HG02588 (cell line): ENCODE measurements around the gene RERE.

ENCODE experiments used
- ATAC-seq: cut with Tn5 transposase; IDR thresholded peaks from one replicate; pipeline ENCODE4 v1.9.1; 2021; ENCODE audit warnings: mild to moderate bottlenecking, moderate library complexity; ENCODE audit not compliant: unreplicated experiment

The RERE gene

GRCh38 chr1:8671306-8671917, 146.0 kb downstream of the RERE start:
- no peak for ATAC-seq

GRCh38 chr1:8670371-8670818, 147.0 kb downstream of the RERE start:
- ATAC-seq: no peak

GRCh38 chr1:8669606-8670335, 147.7 kb downstream of the RERE start:
- ATAC-seq: no peak

GRCh38 chr1:8667869-8668594, 149.4 kb downstream of the RERE start:
- ATAC-seq: no peak

GRCh38 chr1:8666389-8667167, 150.9 kb downstream of the RERE start:
- no peak for ATAC-seq

GRCh38 chr1:8665833-8666232, 151.6 kb downstream of the RERE start:
- ATAC-seq: no peak

- ATAC-seq: no peak
These were observed 152.6 kb downstream of the RERE start for GRCh38 chr1:8664887-8665286.

- ATAC-seq: no peak
These were observed 153.5 kb downstream of the RERE start for GRCh38 chr1:8663915-8664329.

GRCh38 chr1:8663090-8663802, 154.2 kb downstream of the RERE start:
- ATAC-seq: no peak

- no peak for ATAC-seq
These were observed 154.9 kb downstream of the RERE start for GRCh38 chr1:8662380-8663072.

- no peak for ATAC-seq
These were observed 156.0 kb downstream of the RERE start for GRCh38 chr1:8661185-8662110.

GRCh38 chr1:8660411-8660828, 157.0 kb downstream of the RERE start:
- no peak for ATAC-seq

GRCh38 chr1:8659593-8659992, 157.8 kb downstream of the RERE start:
- no peak for ATAC-seq

- no peak for ATAC-seq
These were observed 163.6 kb downstream of the RERE start for GRCh38 chr1:8653878-8654277.

- no peak for ATAC-seq
These were observed 164.9 kb downstream of the RERE start for GRCh38 chr1:8652467-8653046.

- ATAC-seq: no peak
These were observed 165.5 kb downstream of the RERE start for GRCh38 chr1:8651962-8652361.

- ATAC-seq: no peak
These were observed 166.1 kb downstream of the RERE start for GRCh38 chr1:8651236-8651890.

GRCh38 chr1:8649875-8650274, 167.6 kb downstream of the RERE start:
- no peak for ATAC-seq
